Body of pancreas (tissue), 4 donors: Measurements from ENCODE around the gene PRX.

ENCODE experiments used
- POLR2A ChIP-seq, 3 donors: fragments of 450-650 bp; IDR thresholded peaks; one replicate each; pipeline ENCODE4 v1.6.1; 2016; ENCODE audit warnings: antibody characterized with exemption in 3 of 3, mild to moderate bottlenecking in 2 of 3
- TF ChIP-seq, protein P1 (sequence below), 7 experiments: fragments of 450-650 bp in 4 of 7; fragments of 200-600 bp in 3 of 7; sonication (generic) in 3 of 7; IDR thresholded peaks; one replicate each; pipeline ENCODE4 v1.5.1; 2016 to 2019; ENCODE audit warnings: antibody characterized with exemption in 7 of 7

DNA sequence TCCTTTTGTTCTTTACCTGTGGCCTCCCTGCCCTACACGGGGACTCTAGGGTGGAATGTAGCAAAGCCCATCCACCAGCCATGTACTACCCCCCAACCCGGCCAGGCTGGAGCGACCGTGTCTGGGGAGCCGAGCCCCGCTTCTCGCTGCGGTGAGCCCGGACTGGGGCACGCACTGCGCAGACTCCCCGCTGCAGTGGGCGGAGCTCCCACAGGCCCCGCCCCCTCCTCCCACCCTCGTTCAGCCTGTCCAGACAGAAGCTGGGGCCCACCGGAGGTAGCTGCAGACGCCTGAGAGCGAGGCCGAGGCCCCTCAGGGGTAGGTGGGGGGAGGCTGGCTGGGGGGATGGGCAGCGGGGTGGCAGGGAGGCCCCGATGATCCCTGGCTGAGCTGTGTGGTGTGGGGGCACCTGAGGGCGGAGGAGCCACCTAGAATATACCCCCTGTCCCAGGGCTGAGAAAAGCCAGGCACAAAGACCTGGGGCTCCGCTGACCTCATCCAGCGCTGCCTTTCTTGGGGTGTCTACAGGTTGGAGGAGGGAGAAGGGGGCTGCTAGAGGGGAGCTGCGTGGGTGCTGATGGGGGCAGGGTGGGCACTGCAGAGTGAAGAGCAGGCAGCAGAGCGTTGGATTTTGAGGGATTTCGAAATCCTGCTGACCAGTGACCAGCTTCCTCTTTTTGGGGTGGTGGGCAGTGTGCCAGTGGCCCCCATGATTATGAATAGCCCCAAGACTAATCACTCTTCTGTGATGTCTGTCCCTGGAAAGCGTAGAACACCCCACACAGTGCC is 47.4 kb downstream of the PRX start:
- TF ChIP-seq, protein P1, sequence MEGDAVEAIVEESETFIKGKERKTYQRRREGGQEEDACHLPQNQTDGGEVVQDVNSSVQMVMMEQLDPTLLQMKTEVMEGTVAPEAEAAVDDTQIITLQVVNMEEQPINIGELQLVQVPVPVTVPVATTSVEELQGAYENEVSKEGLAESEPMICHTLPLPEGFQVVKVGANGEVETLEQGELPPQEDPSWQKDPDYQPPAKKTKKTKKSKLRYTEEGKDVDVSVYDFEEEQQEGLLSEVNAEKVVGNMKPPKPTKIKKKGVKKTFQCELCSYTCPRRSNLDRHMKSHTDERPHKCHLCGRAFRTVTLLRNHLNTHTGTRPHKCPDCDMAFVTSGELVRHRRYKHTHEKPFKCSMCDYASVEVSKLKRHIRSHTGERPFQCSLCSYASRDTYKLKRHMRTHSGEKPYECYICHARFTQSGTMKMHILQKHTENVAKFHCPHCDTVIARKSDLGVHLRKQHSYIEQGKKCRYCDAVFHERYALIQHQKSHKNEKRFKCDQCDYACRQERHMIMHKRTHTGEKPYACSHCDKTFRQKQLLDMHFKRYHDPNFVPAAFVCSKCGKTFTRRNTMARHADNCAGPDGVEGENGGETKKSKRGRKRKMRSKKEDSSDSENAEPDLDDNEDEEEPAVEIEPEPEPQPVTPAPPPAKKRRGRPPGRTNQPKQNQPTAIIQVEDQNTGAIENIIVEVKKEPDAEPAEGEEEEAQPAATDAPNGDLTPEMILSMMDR (IDR thresholded peaks at IDR 0.05), result no peak
- TF ChIP-seq POLR2A (IDR thresholded peaks at IDR 0.05), result peak in 1 of 3 donors; percentile 14
